ENCODE measurements around the gene COL4A6.

GRCh38 chrX:108412783-108413182, 25.4 kb downstream of the COL4A6 start:
- TF ChIP-seq CTCF (IDR thresholded peaks at IDR 0.05; ENCODE audit: low read length): no peak
- no peak for TF ChIP-seq EZH2 (optimal IDR thresholded peaks at IDR 0.05; ENCODE audit: low read depth, low read length)
- TF ChIP-seq EZH2phosphoT487 (IDR thresholded peaks at IDR 0.05; ENCODE audit: low read length): no peak
